ENCODE measurements around the gene TBC1D8B.

The TBC1D8B gene

DNA sequence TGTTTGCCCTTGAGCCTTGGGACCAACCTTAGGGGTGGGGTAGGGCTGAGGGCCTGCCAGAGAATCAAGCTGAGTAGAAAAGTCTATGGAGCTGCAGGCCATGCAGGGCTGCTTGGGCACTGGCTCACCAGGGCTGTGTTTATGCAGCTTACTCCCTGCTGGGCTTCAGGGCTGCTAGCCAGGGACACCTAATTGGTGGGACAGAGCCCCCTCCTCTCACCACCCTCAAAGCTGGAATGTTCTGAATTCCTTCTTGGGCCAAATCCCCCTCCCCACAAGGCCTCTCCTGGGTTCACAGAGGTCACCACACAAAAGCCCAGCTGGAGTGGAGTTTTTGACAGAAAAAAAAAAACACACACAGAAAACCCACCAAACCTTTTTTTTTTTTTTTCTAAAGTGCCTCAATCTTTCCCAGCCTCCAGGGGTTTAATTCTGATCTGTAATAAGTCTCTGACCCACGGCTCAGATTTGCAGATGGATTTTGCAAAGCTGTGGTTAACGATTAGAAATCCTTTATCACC lies 117.5 kb downstream of the TBC1D8B start, which contains the start of gene CLDN2:
TSS of gene CLDN2 (plus strand) at position 471 of the 521 bp plus-strand sequence. CDS start 7,827 bp downstream, outside the sequence.
- in situ Hi-C loops (cut with MboI; ENCODE audit: low sequenced_read_pairs, unreplicated experiment): no loop called here
- no peak for DNase-seq (ENCODE audit: low spot score)
- TF ChIP-seq, protein P1, sequence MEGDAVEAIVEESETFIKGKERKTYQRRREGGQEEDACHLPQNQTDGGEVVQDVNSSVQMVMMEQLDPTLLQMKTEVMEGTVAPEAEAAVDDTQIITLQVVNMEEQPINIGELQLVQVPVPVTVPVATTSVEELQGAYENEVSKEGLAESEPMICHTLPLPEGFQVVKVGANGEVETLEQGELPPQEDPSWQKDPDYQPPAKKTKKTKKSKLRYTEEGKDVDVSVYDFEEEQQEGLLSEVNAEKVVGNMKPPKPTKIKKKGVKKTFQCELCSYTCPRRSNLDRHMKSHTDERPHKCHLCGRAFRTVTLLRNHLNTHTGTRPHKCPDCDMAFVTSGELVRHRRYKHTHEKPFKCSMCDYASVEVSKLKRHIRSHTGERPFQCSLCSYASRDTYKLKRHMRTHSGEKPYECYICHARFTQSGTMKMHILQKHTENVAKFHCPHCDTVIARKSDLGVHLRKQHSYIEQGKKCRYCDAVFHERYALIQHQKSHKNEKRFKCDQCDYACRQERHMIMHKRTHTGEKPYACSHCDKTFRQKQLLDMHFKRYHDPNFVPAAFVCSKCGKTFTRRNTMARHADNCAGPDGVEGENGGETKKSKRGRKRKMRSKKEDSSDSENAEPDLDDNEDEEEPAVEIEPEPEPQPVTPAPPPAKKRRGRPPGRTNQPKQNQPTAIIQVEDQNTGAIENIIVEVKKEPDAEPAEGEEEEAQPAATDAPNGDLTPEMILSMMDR (IDR thresholded peaks at IDR 0.05; ENCODE audit: borderline replicate concordance, control extremely low read depth, extremely low read depth, insufficient read depth, missing control alignments): no peak

GRCh38 chrX:106921637-106922036 lies 119.2 kb downstream of the TBC1D8B start:
- in situ Hi-C loops (cut with MboI; ENCODE audit: low sequenced_read_pairs, unreplicated experiment): no loop called here
- no peak for DNase-seq (ENCODE audit: low spot score)
- TF ChIP-seq, protein P1 (IDR thresholded peaks at IDR 0.05; ENCODE audit: borderline replicate concordance, control extremely low read depth, extremely low read depth, insufficient read depth, missing control alignments): no peak

Measured in GM13976 (cell line).